T-helper 22 cell (primary cell): ENCODE results near the gene ATP13A2.
"Not testable (repeated sequence)": the region's sequence is repeated elsewhere in the genome, so short reads cannot be mapped to it uniquely, and the experiment has no call there.

ENCODE experiments used
- DNase-seq: peaks from one replicate; pipeline ENCODE4 v3.0.0-alpha.2; 2020; ENCODE audit warnings: low read depth

ATP13A2 gene

GRCh38 chr1:16961297-16962133 is 50.2 kb downstream of the ATP13A2 start:
- DNase-seq: no peak

DNA sequence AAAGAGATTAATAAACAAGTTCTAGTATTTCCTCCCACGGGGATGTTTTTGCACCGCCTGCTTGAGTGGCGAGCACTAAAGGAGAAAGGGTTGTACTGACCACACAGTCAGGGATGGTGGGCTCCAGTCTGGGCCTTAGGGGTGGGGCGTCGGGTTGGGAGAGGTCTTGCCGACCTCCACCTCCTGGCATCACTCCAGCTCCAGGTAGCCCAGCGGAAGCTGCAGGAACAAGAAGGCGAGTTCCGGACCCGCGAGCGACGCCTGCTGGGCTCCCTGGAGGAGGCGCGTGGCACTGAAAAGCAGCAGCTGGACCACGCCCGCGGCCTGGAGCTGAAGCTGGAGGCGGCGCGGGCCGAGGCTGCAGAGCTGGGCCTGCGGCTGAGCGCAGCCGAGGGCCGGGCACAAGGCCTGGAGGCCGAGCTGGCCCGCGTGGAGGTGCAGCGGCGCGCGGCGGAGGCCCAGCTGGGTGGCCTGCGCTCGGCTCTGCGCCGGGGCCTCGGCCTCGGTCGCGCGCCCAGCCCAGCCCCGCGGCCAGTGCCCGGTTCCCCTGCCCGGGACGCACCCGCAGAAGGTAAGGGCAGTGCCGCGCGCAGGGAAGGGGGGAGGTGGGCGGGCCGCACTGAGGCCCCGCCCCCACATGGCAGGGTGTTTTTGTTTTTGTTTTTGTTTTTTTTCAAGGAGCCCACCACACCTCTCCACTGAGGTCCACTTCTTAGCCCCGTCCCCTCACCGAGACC is 51.0 kb downstream of the ATP13A2 start:
- peak; percentile 53 for DNase-seq

- no peak for DNase-seq
Observed at GRCh38 chr1:16958475-16958874, 53.3 kb downstream of the ATP13A2 start.

DNA sequence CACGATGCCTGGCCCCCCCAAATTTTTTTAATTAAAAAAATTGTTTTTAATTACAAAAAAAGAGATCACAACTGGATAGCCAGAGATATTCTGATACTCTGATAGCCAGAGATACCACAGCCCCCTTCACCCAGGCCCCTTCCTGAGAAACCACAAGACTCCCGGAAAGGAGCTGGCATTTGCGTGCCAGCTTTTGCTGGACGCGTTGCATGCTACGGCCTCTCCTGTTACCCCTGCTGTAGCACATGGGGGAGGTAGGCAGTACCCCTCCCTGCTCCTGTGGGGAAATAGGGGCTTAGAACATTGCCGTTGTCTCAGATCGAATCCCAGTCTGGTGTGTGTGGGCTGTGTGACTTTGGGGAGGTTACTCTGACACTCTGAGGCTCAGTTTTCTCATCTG is 54.0 kb downstream of the ATP13A2 start:
- DNase-seq: no peak

- DNase-seq: no peak
Observed at GRCh38 chr1:16956775-16957174, 55.0 kb downstream of the ATP13A2 start.

DNA sequence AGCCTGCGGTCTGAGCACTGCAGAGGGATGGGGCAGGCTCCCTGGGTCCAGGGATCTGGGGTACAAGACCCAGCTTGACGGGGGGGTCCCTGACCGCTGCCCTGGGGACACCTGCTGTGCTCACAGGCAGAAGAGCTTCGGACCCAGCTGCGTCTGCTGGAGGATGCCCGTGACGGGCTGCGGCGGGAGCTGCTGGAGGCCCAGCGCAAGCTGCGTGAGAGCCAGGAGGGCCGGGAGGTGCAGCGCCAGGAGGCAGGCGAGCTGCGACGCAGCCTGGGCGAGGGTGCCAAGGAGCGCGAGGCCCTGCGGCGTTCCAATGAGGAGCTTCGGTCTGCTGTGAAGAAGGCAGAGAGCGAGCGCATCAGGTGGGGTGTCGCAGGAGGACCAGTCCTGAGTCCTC is 56.5 kb downstream of the ATP13A2 start:
- no peak for DNase-seq

DNA sequence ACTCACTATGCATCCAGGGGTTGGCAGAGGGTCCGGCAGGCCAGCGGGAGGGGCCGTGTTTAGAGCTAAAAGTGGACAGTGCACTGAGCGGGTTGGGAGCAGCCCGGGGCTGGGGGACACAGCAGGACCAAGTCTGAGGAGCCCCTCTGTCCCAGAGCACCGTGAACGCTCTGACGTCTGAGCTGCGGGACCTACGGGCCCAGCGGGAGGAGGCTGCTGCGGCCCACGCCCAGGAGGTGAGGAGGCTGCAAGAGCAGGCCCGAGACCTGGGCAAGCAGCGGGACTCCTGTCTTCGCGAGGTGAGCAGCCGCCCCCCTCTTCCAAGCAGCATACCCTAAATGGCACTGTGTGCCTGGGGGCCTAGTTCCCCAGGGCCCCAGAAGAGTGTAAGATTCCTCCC is 57.1 kb downstream of the ATP13A2 start:
- no peak for DNase-seq

DNA sequence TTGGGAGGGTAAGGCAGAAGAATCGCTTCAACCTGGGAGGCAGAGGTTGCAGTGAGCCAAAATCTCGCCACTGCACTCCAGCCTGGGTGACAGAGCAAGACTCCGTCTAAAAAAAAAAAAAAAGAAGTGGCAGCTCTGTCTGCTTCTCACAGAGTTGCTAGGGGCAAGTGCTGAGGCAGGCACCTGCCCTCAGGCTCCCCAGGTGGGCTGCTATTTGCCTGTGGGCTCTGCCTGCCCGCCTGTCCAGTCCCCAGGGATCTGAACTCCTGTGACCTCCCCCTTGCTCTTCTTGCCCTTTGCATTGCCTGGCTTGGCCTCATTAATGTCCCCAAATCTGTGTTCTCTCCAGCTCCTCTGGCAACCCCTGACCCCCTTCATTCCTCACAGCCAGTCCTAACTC is 59.4 kb downstream of the ATP13A2 start:
- DNase-seq: not testable (repeated sequence)

DNA sequence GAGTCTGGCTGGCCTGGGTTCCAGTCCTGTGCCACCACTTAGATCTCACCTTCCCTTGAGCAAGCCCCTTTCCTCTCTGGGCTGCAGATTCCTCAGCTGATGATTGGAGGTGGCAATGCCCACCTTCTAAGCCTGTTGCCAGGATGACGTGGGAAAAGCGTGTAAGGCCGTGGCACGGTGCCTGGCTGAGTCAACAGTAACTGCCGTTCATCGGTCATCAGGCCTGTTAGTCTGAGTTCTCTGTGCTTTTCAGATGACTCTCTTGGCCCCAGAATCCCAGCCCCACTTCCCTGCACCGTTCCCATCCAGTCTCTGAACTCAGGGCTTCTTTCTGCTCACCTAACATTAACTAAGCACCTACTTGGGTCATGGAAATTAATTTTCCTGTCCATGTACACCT is 62.7 kb downstream of the ATP13A2 start:
- not testable (repeated sequence) for DNase-seq

- not testable (repeated sequence) for DNase-seq
Observed at GRCh38 chr1:16948282-16948891, 63.3 kb downstream of the ATP13A2 start.

DNA sequence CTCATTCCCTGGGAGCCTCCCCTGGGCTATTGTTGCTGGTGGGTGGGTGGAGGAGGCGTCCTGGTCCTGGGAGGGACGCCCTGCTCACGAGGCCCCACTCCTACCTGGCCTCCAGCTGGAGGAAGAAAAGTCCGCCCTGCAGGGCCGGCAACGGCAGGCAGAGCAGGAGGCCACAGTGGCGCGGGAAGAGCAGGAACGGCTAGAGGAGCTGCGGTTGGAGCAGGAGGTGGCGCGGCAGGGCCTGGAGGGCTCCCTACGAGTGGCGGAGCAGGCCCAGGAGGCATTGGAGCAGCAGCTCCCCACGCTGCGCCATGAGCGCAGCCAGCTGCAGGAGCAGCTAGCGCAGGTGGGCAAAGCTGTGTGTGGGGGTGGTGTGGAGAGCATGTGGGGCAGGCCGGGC is 65.1 kb downstream of the ATP13A2 start:
- DNase-seq: no peak

- DNase-seq: not testable (repeated sequence)
Observed at GRCh38 chr1:16946185-16946584, 65.5 kb downstream of the ATP13A2 start.

- DNase-seq: not testable (repeated sequence)
Observed at GRCh38 chr1:16945512-16945911, 66.2 kb downstream of the ATP13A2 start.

DNA sequence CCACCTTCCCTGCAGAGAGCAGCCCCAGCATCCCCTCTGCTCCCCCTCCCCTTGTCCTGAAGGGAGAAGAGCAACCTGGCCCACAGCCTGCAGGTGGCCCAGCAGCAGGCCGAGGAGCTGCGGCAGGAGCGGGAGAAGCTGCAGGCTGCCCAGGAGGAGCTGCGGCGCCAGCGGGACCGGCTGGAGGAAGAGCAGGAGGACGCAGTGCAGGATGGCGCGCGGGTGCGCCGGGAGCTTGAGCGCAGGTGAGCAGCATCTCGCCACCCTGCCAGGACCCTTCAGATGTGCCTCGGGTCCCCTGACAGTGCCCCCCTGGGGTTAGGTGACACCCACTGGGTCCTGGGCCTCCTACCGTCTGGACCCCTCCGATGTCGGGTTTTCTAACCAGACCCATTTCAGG is 67.7 kb downstream of the ATP13A2 start:
- DNase-seq: no peak

DNA sequence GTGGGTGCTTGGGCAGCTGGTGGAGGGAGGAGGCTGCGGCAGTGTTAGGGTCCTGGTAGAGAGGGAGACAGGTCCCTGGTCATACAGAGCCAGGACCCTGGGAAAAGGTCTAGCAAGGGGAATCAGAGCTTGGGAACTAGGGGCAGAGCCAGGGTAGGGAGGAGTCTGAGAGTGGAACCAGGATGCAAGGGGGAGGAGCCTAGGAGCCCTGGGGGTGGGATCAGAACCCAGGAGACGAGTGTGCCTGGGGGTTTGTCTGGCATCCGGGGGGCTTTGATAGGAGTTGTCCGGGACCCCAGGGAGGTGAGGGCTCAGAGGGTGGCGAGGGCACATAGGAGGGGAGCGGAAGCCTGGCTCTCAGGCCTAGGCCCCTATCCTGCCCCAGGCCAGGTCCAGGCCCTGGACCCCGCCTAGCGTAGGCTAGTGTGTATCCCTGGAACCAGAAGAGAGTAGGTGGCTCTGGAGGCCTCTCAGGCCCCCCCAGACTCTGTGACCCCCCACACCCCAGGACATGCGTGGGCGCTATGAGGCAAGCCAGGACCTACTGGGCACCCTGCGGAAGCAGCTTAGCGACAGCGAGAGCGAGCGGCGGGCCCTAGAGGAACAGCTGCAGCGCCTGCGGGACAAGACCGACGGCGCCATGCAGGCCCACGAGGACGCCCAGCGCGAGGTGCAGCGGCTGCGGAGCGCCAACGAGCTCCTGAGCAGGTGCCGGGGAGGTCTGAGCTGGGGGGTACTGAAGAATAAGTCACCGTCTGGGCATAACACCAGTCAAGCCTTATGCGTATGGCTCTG is 72.1 kb downstream of the ATP13A2 start:
- not testable (repeated sequence) for DNase-seq

DNA sequence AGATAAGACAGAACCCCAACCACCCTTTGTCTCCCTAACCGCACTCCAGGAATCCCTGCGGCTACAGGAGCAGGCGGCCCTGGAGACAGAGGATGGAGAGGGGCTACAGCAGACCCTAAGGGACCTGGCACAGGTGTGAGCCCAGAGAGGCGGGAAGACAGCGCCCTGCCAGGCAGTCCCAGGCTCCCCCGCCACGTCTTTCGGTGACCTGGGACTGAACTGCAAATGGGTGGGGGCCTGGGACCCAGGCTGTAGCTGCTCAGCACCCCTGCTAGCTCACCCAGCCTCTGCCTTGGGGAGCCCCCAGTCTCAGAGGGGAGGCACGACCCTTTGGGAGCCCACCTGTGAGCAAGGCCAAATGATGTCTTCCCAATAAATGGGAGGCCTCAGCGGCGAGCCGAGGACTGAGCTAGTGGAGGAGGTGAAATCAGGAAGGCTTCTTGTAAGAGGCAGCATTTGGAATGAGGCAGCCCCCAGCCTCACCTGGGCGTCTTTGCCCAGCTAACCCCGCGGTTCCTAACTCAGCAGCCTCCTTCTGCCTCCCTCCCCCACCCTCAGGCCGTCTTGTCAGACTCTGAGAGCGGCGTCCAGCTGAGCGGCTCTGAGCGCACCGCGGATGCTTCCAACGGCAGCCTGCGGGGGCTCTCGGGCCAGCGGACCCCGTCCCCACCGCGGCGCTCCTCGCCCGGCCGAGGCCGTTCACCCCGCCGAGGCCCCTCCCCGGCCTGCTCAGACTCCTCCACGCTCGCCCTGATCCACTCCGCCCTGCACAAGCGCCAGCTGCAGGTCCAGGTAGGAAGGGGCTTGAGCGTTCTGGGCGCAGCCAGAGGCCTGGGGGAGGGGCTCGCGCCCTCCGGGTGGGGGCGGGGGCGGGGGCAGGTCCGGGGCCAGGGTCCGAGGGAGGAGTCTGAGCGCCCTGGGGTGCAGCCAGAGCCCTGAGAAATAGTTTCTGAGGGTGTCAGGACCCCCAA is 73.1 kb downstream of the ATP13A2 start:
- no peak for DNase-seq

GRCh38 chr1:16936580-16936979 is 75.1 kb downstream of the ATP13A2 start:
- not testable (repeated sequence) for DNase-seq
